Vagina (tissue), 2 donors: Measurements from ENCODE around the gene RNF26. TPM values are rescaled to one million over a fixed set of nuclear protein-coding genes. Genes with fewer than 3 reads are reported as not detected.

Experiments
- DNase-seq, 2 donors: peaks; one replicate each; pipeline ENCODE4 v3.0.0-alpha.2; 2017; ENCODE audit errors: extremely low spot score in 2 of 2
- H3K27ac ChIP-seq: fragments of 200-600 bp; sonication (generic); one replicate; pipeline ENCODE4 v1.5.1; 2019
- H3K27me3 ChIP-seq: fragments of 200-600 bp; sonication (generic); one replicate; pipeline ENCODE4 v1.5.1; 2019
- H3K36me3 ChIP-seq, 2 donors: fragments of 200-600 bp; sonication (generic); one replicate each; pipeline ENCODE4 v1.5.1; 2017 to 2019
- H3K4me1 ChIP-seq: fragments of 200-600 bp; sonication (generic); one replicate; pipeline ENCODE4 v1.5.1; 2019
- H3K4me3 ChIP-seq, 2 donors: fragments of 200-600 bp; sonication (generic); 1 replicate in 1 of 2; 2 replicates in 1 of 2; pipeline ENCODE4 v1.5.1; 2016 to 2019
- H3K9me3 ChIP-seq: fragments of 200-600 bp; sonication (generic); one replicate; pipeline ENCODE4 v1.5.1; 2019
- POLR2A ChIP-seq, 2 donors: fragments of 450-650 bp; IDR thresholded peaks; one replicate each; pipeline ENCODE4 v1.6.1; 2017; ENCODE audit warnings: antibody characterized with exemption in 2 of 2, mild to moderate bottlenecking in 2 of 2, moderate library complexity in 2 of 2
- POLR2AphosphoS5 ChIP-seq, 2 donors: sonication (generic); formaldehyde crosslinking; IDR thresholded peaks; one replicate each; pipeline ENCODE4 v1.9.0; 2017; ENCODE audit warnings: antibody characterized with exemption in 2 of 2, mild to moderate bottlenecking in 2 of 2, low read depth in 1 of 2; ENCODE audit not compliant: insufficient read depth in 1 of 2
- intact Hi-C: fragments of 100-400 bp; cut with DNase I; formaldehyde crosslinking; loops from one replicate; pipeline ENCODE4 v1.15.1; 2023
- total RNA-seq: library from RNA; depleted of rRNA; stranded (reverse); fragments of >200 nt; gene quantifications from one replicate; pipeline ENCODE4 v1.2.3, GENCODE V29; 2016
- TF ChIP-seq, protein P1 (sequence below), 3 experiments: fragments of 450-650 bp in 2 of 3; fragments of 200-600 bp in 1 of 3; sonication (generic) in 1 of 3; IDR thresholded peaks; one replicate each; pipeline ENCODE4 v1.5.1; 2017 to 2019; ENCODE audit warnings: antibody characterized with exemption in 3 of 3, mild to moderate bottlenecking in 2 of 3, moderate library complexity in 2 of 3

Gene RNF26
- total RNA-seq, 1 donor from 2014 or later, result 19.6 TPM

DNA sequence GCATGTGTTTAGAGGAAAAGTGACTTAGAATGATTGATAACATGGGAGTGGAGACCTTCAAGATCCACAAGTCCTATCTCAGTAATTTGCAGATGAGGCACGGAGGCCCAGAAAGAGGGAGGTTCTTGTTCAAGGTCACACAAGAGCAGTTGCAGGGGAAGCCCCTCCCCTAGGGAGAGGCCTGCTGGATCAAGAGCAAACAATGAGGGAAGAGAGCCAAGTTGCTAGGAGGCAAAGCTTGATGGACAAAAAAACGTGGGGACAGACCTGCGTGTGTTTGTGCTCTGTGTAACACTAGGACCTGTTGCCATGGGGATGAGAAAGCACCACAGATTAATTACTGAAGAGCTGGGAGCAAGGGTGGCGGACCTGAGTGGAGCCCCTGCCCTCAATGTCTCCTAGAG is 18.5 kb downstream of the RNF26 start:
- no peaks in the 10 kb centered on the region for H3K9me3 ChIP-seq
- peaks cover 7% of the 10 kb centered on the region for H3K4me1 ChIP-seq
- no peak for DNase-seq
- H3K36me3 ChIP-seq, result no peaks in the 10 kb centered on the region
- no peaks in the 10 kb centered on the region for H3K27me3 ChIP-seq
- H3K4me3 ChIP-seq, result no peak overlapping the region
- intact Hi-C loops, result no loop called here
- no peak overlapping the region for H3K27ac ChIP-seq
- TF ChIP-seq POLR2A (IDR thresholded peaks at IDR 0.05) (no peak), POLR2AphosphoS5 (IDR thresholded peaks at IDR 0.05; ENCODE audit: insufficient read depth in 1 of 2, low read depth in 1 of 2) (no peak)
- TF ChIP-seq, protein P1, sequence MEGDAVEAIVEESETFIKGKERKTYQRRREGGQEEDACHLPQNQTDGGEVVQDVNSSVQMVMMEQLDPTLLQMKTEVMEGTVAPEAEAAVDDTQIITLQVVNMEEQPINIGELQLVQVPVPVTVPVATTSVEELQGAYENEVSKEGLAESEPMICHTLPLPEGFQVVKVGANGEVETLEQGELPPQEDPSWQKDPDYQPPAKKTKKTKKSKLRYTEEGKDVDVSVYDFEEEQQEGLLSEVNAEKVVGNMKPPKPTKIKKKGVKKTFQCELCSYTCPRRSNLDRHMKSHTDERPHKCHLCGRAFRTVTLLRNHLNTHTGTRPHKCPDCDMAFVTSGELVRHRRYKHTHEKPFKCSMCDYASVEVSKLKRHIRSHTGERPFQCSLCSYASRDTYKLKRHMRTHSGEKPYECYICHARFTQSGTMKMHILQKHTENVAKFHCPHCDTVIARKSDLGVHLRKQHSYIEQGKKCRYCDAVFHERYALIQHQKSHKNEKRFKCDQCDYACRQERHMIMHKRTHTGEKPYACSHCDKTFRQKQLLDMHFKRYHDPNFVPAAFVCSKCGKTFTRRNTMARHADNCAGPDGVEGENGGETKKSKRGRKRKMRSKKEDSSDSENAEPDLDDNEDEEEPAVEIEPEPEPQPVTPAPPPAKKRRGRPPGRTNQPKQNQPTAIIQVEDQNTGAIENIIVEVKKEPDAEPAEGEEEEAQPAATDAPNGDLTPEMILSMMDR (IDR thresholded peaks at IDR 0.05), result no peak

DNA sequence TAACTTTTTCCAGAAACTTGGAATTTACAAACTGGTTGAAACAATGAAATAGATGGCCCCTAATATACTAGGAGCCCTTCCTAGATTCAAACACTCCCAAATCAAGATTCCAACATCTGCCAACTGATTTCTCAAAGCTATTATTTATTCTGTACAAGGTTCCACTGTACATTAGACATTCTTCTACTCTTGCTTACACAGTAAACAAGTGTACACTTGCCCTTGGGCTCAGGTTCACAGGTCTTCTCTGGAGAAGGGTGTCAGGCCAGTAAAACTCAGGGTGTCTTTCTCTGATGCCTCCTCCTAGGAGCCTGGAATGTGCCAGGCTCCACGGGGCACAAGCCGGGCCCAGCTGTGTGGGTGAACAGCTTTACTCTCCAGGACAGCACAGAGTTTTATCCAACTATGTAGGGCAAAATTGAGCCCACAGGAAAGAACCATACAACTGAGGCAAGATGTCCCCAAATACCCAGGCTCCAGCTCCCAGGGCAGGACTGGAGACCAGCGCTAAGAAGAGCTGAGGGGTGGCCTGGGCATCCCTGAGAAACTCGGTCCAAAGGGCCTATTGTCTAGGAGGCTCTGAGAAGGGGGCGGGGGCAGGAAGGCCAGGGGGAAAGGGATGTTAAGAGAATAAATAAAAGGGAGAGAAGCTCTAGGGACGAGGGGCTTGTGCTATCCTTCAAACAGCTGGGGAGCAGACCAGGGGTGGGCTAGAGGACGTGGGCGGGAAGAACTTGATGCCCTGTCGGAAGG is 20.9 kb downstream of the RNF26 start:
- DNase-seq, result no peak
- TF ChIP-seq POLR2A (IDR thresholded peaks at IDR 0.05) (no peak), POLR2AphosphoS5 (IDR thresholded peaks at IDR 0.05; ENCODE audit: insufficient read depth in 1 of 2, low read depth in 1 of 2) (no peak)
- TF ChIP-seq, protein P1 (IDR thresholded peaks at IDR 0.05), result no peak
- no peaks in the 10 kb centered on the region for H3K36me3 ChIP-seq
- no peaks in the 10 kb centered on the region for H3K27me3 ChIP-seq
- intact Hi-C loops, result loop anchor here (5.0 kb wide), 1 partner anchor 117 kb away; no protein-coding TSS in a partner anchor
- no peak overlapping the region for H3K27ac ChIP-seq
- peaks cover 7% of the 10 kb centered on the region for H3K4me1 ChIP-seq
- no peak overlapping the region for H3K4me3 ChIP-seq
- H3K9me3 ChIP-seq, result no peaks in the 10 kb centered on the region

DNA sequence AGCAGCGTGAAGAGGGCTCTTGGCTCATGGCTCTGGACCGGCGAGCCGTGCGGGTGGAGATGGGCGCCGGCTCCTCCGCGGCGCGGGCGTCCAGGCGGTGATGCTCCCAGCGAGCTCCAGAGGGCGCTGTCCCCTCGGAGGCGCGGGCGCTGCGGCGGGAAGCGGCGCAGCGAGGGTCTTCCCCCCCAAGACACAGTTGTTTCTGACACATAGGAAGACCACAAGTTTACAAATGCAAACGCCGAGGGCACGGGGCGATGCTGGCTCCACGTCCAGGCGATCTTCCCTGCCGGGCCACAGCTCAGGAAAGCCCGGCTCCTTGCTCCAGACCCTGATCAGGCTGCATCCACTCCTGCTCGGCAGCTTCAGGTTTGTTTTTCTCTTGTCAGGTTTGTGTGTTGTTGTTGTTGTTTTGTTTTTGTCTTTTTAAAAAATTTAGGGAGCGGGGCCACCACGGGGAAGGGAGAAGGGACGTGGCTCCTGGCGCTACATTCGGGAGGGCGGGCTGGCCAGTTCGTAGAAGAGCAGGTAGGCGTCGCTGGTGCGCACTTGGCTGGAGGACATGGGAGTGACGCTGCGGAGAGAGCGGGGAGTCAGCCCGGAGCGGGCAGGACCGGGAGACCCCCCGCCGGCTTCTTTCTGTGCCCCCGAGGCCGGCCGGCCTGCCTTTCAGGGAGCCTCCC is 22.2 kb downstream of the RNF26 start:
- intact Hi-C loops, result loop anchor here (5.0 kb wide), 1 partner anchor 116 kb away; no protein-coding TSS in a partner anchor
- no peak for DNase-seq

DNA sequence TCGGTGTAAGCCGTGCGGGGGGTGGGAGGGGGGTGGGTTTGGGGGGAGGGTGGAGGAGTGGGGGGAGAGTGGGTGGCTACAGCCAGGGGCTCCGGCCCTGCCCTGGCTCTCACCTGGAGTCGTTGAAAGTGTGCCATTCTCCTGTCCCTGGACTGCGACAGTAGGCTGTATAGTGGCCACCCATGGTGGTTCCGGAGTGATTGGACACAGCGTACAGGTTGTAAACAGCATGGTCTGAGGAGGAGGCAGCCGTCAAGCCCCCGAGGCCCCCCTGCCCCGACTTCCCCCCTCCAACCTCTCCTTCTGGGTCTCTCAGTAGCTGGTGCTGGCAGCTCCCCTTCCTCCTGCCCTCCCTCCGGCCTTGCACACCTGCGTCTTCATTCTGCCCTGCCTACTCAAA is 22.7 kb downstream of the RNF26 start:
- DNase-seq, result no peak
- TF ChIP-seq, protein P1 (IDR thresholded peaks at IDR 0.05), result no peak
- TF ChIP-seq POLR2A (IDR thresholded peaks at IDR 0.05) (no peak), POLR2AphosphoS5 (IDR thresholded peaks at IDR 0.05; ENCODE audit: insufficient read depth in 1 of 2, low read depth in 1 of 2) (no peak)
- Histone ChIP-seq H3K4me1 (peaks cover 19% of the 10 kb centered on the region), H3K36me3 (no peaks in the 10 kb centered on the region), H3K4me3 (peak overlapping the region; percentile 42 to 48), H3K27me3 (no peaks in the 10 kb centered on the region), H3K9me3 (no peaks in the 10 kb centered on the region), H3K27ac (peak overlapping the region; percentile 72)
- intact Hi-C loops, result loop anchor here (5.0 kb wide), 1 partner anchor 115 kb away; no protein-coding TSS in a partner anchor

More for the DNA sequence above, 22.2 kb downstream of the RNF26 start:
- H3K27ac ChIP-seq, result peak overlapping the region; percentile 72
- H3K4me1 ChIP-seq, result peaks cover 13% of the 10 kb centered on the region
- no peaks in the 10 kb centered on the region for H3K9me3 ChIP-seq
- TF ChIP-seq, protein P1 (IDR thresholded peaks at IDR 0.05), result peak; percentile 82 to 95 (median 88)
- TF ChIP-seq POLR2AphosphoS5 (IDR thresholded peaks at IDR 0.05; ENCODE audit: insufficient read depth in 1 of 2, low read depth in 1 of 2) (peak in 1 of 2 donors; percentile 70), POLR2A (IDR thresholded peaks at IDR 0.05) (no peak)
- peak overlapping the region; percentile 42 to 48 for H3K4me3 ChIP-seq
- no peaks in the 10 kb centered on the region for H3K36me3 ChIP-seq
- H3K27me3 ChIP-seq, result no peaks in the 10 kb centered on the region
